SKM-1 (cell line): Measurements from ENCODE around the gene SHISA5.

Experiments
- DNase-seq: peaks from one replicate; lab custom pipeline; 2025; ENCODE audit not compliant: unreplicated experiment; lab: John Stamatoyannopoulos, UW

The SHISA5 gene

GRCh38 chr3:48432411-48433371 is 71.3 kb downstream of the SHISA5 start:
- no peak for DNase-seq

- no peak for DNase-seq
Observed at GRCh38 chr3:48431224-48432029, 72.5 kb downstream of the SHISA5 start.

GRCh38 chr3:48430708-48431101 is 73.3 kb downstream of the SHISA5 start:
- DNase-seq = no peak

- DNase-seq = peak; percentile 35
Observed at GRCh38 chr3:48429960-48430707, 73.8 kb downstream of the SHISA5 start, which contains the start of gene PLXNB1. PLXNB1 (minus strand) TSS chr3:48430086; CDS start chr3:48424611, 5,475 bp downstream.

GRCh38 chr3:48429317-48429959 is 74.5 kb downstream of the SHISA5 start:
- DNase-seq = no peak

GRCh38 chr3:48428572-48429316 is 75.2 kb downstream of the SHISA5 start:
- no peak for DNase-seq

- no peak for DNase-seq
Observed at GRCh38 chr3:48428088-48428571, 75.8 kb downstream of the SHISA5 start.

- DNase-seq = no peak
Observed at GRCh38 chr3:48427630-48427962, 76.4 kb downstream of the SHISA5 start.

GRCh38 chr3:48426944-48427629 is 76.9 kb downstream of the SHISA5 start:
- DNase-seq = no peak

- DNase-seq = no peak
Observed at GRCh38 chr3:48426401-48426909, 77.5 kb downstream of the SHISA5 start.

GRCh38 chr3:48425281-48425812 is 78.6 kb downstream of the SHISA5 start:
- no peak for DNase-seq

- no peak for DNase-seq
Observed at GRCh38 chr3:48423883-48424695, 79.9 kb downstream of the SHISA5 start.

- DNase-seq = no peak
Observed at GRCh38 chr3:48423241-48423882, 80.6 kb downstream of the SHISA5 start.

- no peak for DNase-seq
Observed at GRCh38 chr3:48422681-48423080, 81.3 kb downstream of the SHISA5 start.

GRCh38 chr3:48422272-48422671 is 81.7 kb downstream of the SHISA5 start:
- no peak for DNase-seq

GRCh38 chr3:48420561-48420960 is 83.4 kb downstream of the SHISA5 start:
- no peak for DNase-seq

GRCh38 chr3:48419597-48419996 is 84.4 kb downstream of the SHISA5 start:
- no peak for DNase-seq
